AG10803 (cell line): ENCODE data around the gene KCNJ12.

Experiments
- DNase-seq: peaks from one replicate; pipeline ENCODE4 v3.0.0; 2010; ENCODE audit warnings: low read depth
- H3K4me3 ChIP-seq: 2 replicates; pipeline ENCODE4 v1.5.1; 2011; ENCODE audit warnings: mild to moderate bottlenecking, low read length, control low read depth
- TF ChIP-seq, protein P1 (sequence below): conservative IDR thresholded peaks from 2 replicates; pipeline ENCODE4 v1.5.1; 2011; ENCODE audit warnings: mild to moderate bottlenecking, low read length, control low read depth, inconsistent platforms

The KCNJ12 gene

DNA sequence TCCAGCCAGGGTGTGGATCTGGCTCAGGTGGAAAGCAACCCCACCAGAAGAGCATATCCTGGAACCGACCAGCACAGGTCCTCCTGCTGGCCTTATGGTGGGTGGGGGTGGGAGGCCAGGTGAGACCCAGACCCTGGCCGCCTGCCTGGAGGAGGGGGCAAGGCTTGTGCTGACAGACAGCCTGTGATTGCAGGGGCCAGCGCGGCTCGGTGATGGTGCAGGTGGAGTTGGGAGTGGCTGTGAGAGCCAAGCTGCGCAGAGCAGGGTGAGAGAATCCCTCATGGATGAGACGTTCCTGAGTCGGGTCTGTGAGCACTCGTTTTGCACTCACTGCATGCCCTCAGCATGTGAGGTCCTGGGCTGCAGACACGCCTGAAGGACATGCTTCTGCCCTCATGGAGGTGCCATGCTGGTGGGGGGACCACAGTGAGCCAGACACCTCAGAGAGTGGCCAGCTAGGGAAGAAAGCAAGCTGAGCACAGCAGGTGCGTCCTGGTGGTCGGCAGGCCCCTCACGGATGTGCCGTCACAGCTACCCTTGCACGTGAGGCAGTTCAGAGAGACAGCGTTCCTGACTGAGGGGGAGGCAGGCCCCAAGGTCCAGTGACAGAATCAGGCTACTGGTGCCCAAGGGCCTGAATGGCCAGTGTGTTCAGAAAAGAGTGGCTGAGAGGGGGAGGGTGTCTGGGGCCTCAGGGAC is 3.8 kb upstream of the KCNJ12 start:
- TF ChIP-seq, protein P1, sequence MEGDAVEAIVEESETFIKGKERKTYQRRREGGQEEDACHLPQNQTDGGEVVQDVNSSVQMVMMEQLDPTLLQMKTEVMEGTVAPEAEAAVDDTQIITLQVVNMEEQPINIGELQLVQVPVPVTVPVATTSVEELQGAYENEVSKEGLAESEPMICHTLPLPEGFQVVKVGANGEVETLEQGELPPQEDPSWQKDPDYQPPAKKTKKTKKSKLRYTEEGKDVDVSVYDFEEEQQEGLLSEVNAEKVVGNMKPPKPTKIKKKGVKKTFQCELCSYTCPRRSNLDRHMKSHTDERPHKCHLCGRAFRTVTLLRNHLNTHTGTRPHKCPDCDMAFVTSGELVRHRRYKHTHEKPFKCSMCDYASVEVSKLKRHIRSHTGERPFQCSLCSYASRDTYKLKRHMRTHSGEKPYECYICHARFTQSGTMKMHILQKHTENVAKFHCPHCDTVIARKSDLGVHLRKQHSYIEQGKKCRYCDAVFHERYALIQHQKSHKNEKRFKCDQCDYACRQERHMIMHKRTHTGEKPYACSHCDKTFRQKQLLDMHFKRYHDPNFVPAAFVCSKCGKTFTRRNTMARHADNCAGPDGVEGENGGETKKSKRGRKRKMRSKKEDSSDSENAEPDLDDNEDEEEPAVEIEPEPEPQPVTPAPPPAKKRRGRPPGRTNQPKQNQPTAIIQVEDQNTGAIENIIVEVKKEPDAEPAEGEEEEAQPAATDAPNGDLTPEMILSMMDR, result no peak
- H3K4me3 ChIP-seq, result no peak overlapping the region
- DNase-seq, result no peak

DNA sequence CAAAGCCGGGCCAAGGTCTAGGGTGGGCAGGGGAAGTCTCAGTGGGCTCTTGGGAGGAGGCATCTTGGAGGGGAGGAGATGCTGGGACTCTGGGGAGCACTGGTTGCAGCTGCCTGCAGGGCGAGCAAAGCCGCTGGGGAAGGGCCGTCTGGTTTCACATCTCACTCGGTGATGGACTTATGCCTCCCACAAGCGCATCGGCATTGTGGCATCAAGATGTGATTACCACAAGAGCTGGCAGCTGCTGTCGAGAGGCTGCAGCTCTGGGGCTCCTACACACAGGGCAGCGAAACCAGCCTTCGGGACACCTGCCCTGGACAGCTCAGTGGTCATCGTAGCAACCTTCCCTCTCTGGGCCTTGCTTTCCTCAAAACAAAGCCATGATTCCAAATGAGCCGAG is 3.1 kb upstream of the KCNJ12 start:
- TF ChIP-seq, protein P1, result no peak
- no peak for DNase-seq

DNA sequence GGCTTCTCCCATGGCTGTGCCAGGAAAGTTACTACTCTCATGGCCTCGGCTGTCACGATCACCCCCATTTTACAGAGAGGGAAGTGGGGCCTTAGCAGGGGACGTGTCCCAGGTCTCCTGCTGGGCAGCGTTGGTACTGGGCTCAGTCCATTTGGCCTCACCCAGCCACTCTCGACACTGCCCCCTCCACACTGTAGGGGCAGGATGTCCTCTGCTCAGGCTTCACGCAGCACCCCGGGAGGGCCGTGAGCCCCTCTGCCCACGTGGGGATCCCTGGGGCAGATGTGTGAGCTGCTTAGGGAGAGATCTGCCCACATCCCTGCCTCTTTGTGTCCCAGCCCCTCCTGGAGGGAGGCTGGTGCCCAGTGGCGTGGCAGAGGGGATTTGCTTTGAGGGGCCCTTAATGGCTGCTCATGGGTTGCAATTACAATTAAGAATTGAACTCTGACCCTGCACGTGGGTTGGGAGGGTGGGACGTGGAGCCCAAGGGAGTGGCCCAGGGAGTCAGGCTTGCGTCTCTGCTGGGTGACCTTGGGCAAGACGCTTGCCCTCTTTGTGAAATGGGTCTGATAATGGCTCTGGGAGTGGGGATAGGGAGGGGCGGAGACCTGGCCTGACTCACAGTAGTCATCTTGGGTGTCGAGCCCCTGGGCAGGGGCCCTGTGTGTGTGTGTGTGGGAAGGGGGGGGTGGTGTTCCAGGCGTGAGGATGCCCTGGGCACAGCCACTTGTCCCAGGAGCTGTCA is 2.3 kb upstream of the KCNJ12 start:
- TF ChIP-seq, protein P1, result no peak
- no peak overlapping the region for H3K4me3 ChIP-seq
- no peak for DNase-seq

More for the DNA sequence above, 3.1 kb upstream of the KCNJ12 start:
- H3K4me3 ChIP-seq, result no peak overlapping the region

DNA sequence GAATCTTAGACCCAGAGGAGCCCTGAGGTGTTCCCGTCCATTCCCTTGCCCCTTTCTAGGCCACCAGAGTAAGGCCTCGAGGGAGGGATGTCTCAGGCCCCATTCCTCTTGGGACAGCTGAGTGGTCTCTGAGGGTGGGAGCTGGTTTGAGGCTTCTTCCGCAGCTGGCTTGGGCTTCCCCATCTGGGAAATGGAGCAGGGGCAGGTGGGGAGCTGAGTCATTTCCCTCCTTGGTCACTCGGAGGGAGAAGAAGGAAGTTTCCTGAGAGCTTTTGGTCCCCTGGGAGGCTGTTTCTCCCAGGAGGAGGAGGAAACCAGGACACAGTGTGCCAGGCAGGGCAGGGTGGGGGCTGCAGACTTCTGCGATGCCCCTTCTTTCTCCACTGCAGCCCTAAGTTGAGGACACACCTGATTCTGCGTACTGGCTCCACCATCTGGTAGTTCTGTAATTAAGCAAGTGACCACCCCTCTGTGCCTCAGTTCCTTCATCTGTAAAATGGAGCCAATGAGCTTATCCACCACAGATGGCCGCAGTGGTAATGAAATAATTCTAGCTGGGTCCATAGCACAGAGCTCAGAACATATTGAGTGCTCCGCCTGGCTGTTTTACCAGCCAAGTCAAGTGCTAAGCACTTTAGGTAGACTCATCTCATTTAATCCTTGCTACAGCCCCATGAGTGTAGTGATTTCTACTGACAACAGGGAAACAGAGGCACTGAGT is 1.6 kb upstream of the KCNJ12 start:
- TF ChIP-seq, protein P1, result no peak
- no peak for DNase-seq

DNA sequence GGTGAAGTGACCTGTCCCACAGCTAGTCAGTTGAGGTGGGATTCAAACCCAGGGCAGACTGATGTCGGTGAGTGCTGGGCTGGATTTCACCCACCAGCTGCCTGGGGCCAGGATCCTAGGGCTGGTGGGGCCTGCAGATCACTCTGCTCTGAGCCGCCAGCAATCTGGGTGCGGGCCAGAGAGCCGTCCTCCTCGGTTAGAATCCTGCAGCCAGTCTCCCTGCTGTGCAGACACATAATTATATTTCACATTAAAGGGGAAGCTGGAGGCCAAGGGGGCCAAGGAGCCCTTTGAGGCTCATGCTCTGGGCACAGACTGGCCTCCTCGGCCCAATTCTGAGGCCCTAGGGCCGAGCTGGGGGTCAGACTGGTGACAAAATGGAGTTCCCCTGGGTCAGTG is 996 bp upstream of the KCNJ12 start:
- no peak overlapping the region for H3K4me3 ChIP-seq
- TF ChIP-seq, protein P1, result no peak
- no peak for DNase-seq

More for the DNA sequence above, 1.6 kb upstream of the KCNJ12 start:
- H3K4me3 ChIP-seq, result no peak overlapping the region

DNA sequence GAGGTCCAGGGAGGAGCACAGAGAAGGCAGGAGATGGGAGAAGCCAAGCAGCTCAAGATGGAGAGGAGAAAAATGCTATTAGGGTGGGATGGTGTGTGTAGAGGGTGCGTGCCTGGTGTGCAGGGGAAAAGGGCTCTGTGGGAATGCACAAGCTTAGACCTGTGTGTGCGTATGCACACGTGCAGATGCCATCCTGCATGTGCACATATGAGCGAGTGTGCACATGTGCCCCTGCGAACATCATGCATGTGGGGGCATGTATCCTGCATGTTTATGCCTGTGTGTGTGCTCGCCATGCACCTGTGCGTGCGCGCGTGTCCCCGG is 438 bp upstream of the KCNJ12 start:
- no peak for DNase-seq
- peak overlapping the region; percentile 20 for H3K4me3 ChIP-seq
- TF ChIP-seq, protein P1, result no peak
